Upper lobe of right lung (tissue), 1 donor: ENCODE results near the gene ACBD6. TPM values are rescaled to one million over a fixed set of nuclear protein-coding genes. Genes with fewer than 3 reads are reported as not detected.

Experiments
- ATAC-seq: fragments of 200-7000 bp; cut with Tn5 transposase; one replicate; pipeline ENCODE4 v1.9.1; 2020; ENCODE audit warnings: mild to moderate bottlenecking, moderate library complexity
- DNase-seq: peaks from one replicate; pipeline ENCODE4 v3.0.0-alpha.2; 2020
- H3K27ac ChIP-seq: fragments of 200-600 bp; one replicate; pipeline ENCODE4 v1.8.0; 2022
- H3K27me3 ChIP-seq: fragments of 200-600 bp; one replicate; pipeline ENCODE4 v1.8.0; 2022; ENCODE audit warnings: mild to moderate bottlenecking
- H3K36me3 ChIP-seq: fragments of 200-600 bp; one replicate; pipeline ENCODE4 v1.8.0; 2022
- H3K4me1 ChIP-seq: fragments of 200-600 bp; one replicate; pipeline ENCODE4 v1.8.0; 2022
- H3K4me3 ChIP-seq: fragments of 200-600 bp; one replicate; pipeline ENCODE4 v1.8.0; 2022; ENCODE audit warnings: mild to moderate bottlenecking
- H3K9me3 ChIP-seq: fragments of 200-600 bp; one replicate; pipeline ENCODE4 v1.8.0; 2022
- CTCF ChIP-seq: fragments of 200-600 bp; IDR thresholded peaks from one replicate; pipeline ENCODE4 v1.8.0; 2022; ENCODE audit warnings: antibody characterized with exemption
- intact Hi-C: fragments of 100-400 bp; cut with DNase I; formaldehyde crosslinking; loops from one replicate; pipeline ENCODE4 v1.11.0; 2022
- total RNA-seq: library from RNA; stranded (reverse); fragmentation: NEBNext Ultra II Directional; extraction: Animal tissue kit (Norgen Biotek cat#: 25700); gene quantifications from one replicate; pipeline ENCODE4 v1.2.1, GENCODE V29; 2021
- donor health status: DM: no; HTN: yes; CAD: no; lungs with severe emphysema.

ACBD6 gene
- total RNA-seq, 1 donor from 2014 or later = 33.6 TPM

- TF ChIP-seq CTCF = no peak
- no peaks in the 10 kb centered on the region for H3K9me3 ChIP-seq
- intact Hi-C loops = no loop called here
- ATAC-seq = no peak
- DNase-seq = no peak
- H3K4me3 ChIP-seq = no peak overlapping the region
- H3K4me1 ChIP-seq = no peaks in the 10 kb centered on the region
- H3K27ac ChIP-seq = no peak overlapping the region
- H3K36me3 ChIP-seq = no peaks in the 10 kb centered on the region
- no peaks in the 10 kb centered on the region for H3K27me3 ChIP-seq
Measured at GRCh38 chr1:180327089-180327488, 175.3 kb downstream of the ACBD6 start.

- no peaks in the 10 kb centered on the region for H3K27me3 ChIP-seq
- H3K36me3 ChIP-seq = no peaks in the 10 kb centered on the region
- no peak for TF ChIP-seq CTCF
- intact Hi-C loops = no loop called here
- no peak for ATAC-seq
- H3K4me3 ChIP-seq = no peak overlapping the region
- no peaks in the 10 kb centered on the region for H3K4me1 ChIP-seq
- no peak for DNase-seq
- no peak overlapping the region for H3K27ac ChIP-seq
- H3K9me3 ChIP-seq = no peaks in the 10 kb centered on the region
Measured at GRCh38 chr1:180312926-180313325, 189.5 kb downstream of the ACBD6 start.

- Histone ChIP-seq H3K27me3 (no peaks in the 10 kb centered on the region), H3K9me3 (no peaks in the 10 kb centered on the region), H3K4me1 (no peaks in the 10 kb centered on the region), H3K4me3 (no peak overlapping the region), H3K36me3 (no peaks in the 10 kb centered on the region), H3K27ac (no peak overlapping the region)
- ATAC-seq (no peak), DNase-seq (no peak)
- no peak for TF ChIP-seq CTCF
- intact Hi-C loops = no loop called here
Measured at GRCh38 chr1:180311011-180311730, 191.2 kb downstream of the ACBD6 start.

- Histone ChIP-seq H3K27me3 (no peaks in the 10 kb centered on the region), H3K36me3 (no peaks in the 10 kb centered on the region), H3K4me1 (no peaks in the 10 kb centered on the region), H3K9me3 (no peaks in the 10 kb centered on the region), H3K27ac (no peak overlapping the region), H3K4me3 (no peak overlapping the region)
- TF ChIP-seq CTCF = no peak
- intact Hi-C loops = no loop called here
- ATAC-seq (no peak), DNase-seq (no peak)
Measured at GRCh38 chr1:180310095-180310494, 192.3 kb downstream of the ACBD6 start.

GRCh38 chr1:180309338-180309737 lies 193.0 kb downstream of the ACBD6 start:
- H3K4me3 ChIP-seq = no peak overlapping the region
- DNase-seq (no peak), ATAC-seq (no peak)
- no peak overlapping the region for H3K27ac ChIP-seq
- H3K4me1 ChIP-seq = no peaks in the 10 kb centered on the region
- no peaks in the 10 kb centered on the region for H3K9me3 ChIP-seq
- no peaks in the 10 kb centered on the region for H3K36me3 ChIP-seq
- TF ChIP-seq CTCF = no peak
- H3K27me3 ChIP-seq = no peaks in the 10 kb centered on the region
- intact Hi-C loops = no loop called here
